ENCODE results near the gene REX1BD.

The REX1BD gene

GRCh38 chr19:18626906-18627305 is 38.3 kb downstream of the REX1BD start:
- Histone ChIP-seq H3K36me3 (ENCODE audit: insufficient read depth, low read length) (no peaks in the 10 kb centered on the region), H3F3A (ENCODE audit: low read depth) (no peaks in the 10 kb centered on the region), H3K4me3 (ENCODE audit: low read length, poor library complexity, severe bottlenecking) (no peak overlapping the region), H3K79me2 (ENCODE audit: insufficient read depth, low read length) (no peaks in the 10 kb centered on the region), H3K4me1 (ENCODE audit: insufficient read depth, low read length, poor library complexity, severe bottlenecking) (no peaks in the 10 kb centered on the region), H3K9ac (ENCODE audit: low read depth, low read length, poor library complexity, severe bottlenecking) (no peak overlapping the region), H3K9me3 (ENCODE audit: insufficient read depth, low read depth, low read length) (no peaks in the 10 kb centered on the region), H3K27me3 (ENCODE audit: insufficient read depth, low read length, poor library complexity, severe bottlenecking) (no peaks in the 10 kb centered on the region), H4K20me1 (ENCODE audit: insufficient read depth, low read length, poor library complexity, severe bottlenecking) (no peaks in the 10 kb centered on the region), H2AFZ (ENCODE audit: low read length) (no peak overlapping the region), H3K9me2 (replicated peaks; ENCODE audit: low read depth, low read length) (no peaks in the 10 kb centered on the region), H3K4me2 (ENCODE audit: low read depth, low read length, poor library complexity, severe bottlenecking) (no peak overlapping the region)
- TF ChIP-seq CTCF (conservative IDR thresholded peaks at IDR 0.05; ENCODE audit: low read length) (no peak), EZH2phosphoT487 (IDR thresholded peaks at IDR 0.05; ENCODE audit: borderline replicate concordance) (no peak)

DNA sequence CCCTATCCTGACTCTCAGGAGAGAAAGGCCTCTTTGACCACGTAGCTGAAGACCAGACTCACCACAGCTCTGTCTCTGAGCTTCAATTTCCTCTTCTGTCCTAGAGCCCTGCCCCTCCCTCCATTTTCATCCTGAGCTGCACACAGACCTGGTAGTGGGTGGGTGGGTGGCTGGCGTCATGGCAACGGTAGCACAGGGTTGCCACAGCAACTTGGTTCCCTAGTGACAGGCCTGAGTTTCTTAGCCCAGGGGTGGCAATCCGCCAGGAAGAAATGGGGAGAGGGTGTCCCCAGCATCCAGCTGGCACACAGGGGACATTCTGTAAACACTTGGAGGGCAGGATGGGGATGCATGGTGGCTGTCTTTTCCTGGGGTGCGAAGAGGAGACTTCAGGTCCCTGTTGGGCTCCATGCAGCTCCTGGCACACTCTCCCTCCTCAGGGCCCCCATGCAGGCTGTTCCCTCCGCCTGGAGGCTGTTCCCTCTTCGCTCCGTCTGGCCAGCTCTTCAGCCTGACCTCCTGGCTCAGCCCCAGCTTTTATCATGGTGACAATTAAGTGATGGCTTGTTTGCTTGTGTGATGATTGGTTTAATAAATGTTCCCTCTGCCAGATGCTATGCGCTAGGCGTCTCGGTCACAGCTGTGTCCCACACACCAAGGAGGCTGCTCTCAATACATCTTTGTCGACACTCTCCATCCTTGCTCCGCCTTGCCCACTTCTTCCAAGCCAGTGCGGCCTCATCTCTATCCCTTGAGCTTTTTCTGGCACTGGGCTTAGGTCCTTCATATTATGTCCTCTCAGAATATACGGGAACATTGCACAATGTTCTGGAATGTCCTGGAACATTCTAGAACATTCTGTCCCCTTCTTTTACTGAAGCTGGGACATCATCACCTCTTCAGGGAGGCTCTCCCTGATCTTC is 40.8 kb downstream of the REX1BD start:
- no peak overlapping the region for H3K4me2 ChIP-seq (ENCODE audit: low read depth, low read length, poor library complexity, severe bottlenecking)
- H3K4me3 ChIP-seq (ENCODE audit: low read length, poor library complexity, severe bottlenecking): no peak overlapping the region
- no peaks in the 10 kb centered on the region for H3K9me2 ChIP-seq (replicated peaks; ENCODE audit: low read depth, low read length)
- H3F3A ChIP-seq (ENCODE audit: low read depth): no peaks in the 10 kb centered on the region
- no peaks in the 10 kb centered on the region for H3K79me2 ChIP-seq (ENCODE audit: insufficient read depth, low read length)
- H4K20me1 ChIP-seq (ENCODE audit: insufficient read depth, low read length, poor library complexity, severe bottlenecking): no peaks in the 10 kb centered on the region
- no peaks in the 10 kb centered on the region for H3K4me1 ChIP-seq (ENCODE audit: insufficient read depth, low read length, poor library complexity, severe bottlenecking)
- H2AFZ ChIP-seq (ENCODE audit: low read length): no peak overlapping the region
- TF ChIP-seq CTCF (conservative IDR thresholded peaks at IDR 0.05; ENCODE audit: low read length): no peak
- TF ChIP-seq EZH2phosphoT487 (IDR thresholded peaks at IDR 0.05; ENCODE audit: borderline replicate concordance): no peak
- H3K9ac ChIP-seq (ENCODE audit: low read depth, low read length, poor library complexity, severe bottlenecking): no peak overlapping the region
- H3K36me3 ChIP-seq (ENCODE audit: insufficient read depth, low read length): no peaks in the 10 kb centered on the region
- H3K9me3 ChIP-seq (ENCODE audit: insufficient read depth, low read depth, low read length): no peaks in the 10 kb centered on the region
- no peaks in the 10 kb centered on the region for H3K27me3 ChIP-seq (ENCODE audit: insufficient read depth, low read length, poor library complexity, severe bottlenecking)

DNA sequence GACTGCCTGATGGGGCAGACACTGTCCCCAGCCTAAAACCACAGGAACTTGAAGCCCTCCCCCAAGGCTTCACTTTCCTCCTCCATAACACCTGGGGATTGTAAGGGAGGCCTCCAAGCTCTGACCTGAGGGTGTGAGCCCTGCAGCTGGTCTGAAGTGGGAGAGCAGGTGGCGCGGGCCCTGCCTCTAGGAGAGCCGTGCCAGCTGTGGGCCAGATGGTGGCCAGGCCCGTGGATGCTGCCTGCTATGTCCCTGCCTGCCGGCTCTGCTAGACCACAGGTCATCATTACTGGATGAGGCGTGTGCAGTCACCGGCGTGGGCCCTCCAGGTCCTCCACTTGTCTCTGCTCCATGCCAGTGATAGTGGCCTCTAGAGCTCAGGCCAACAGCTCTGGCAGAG is 44.7 kb downstream of the REX1BD start:
- Histone ChIP-seq H3F3A (ENCODE audit: low read depth) (no peaks in the 10 kb centered on the region), H3K9ac (ENCODE audit: low read depth, low read length, poor library complexity, severe bottlenecking) (no peak overlapping the region), H3K9me2 (replicated peaks; ENCODE audit: low read depth, low read length) (no peaks in the 10 kb centered on the region), H3K27me3 (ENCODE audit: insufficient read depth, low read length, poor library complexity, severe bottlenecking) (no peaks in the 10 kb centered on the region), H4K20me1 (ENCODE audit: insufficient read depth, low read length, poor library complexity, severe bottlenecking) (peaks cover 5% of the 10 kb centered on the region), H3K4me2 (ENCODE audit: low read depth, low read length, poor library complexity, severe bottlenecking) (no peak overlapping the region), H3K4me3 (ENCODE audit: low read length, poor library complexity, severe bottlenecking) (no peak overlapping the region), H2AFZ (ENCODE audit: low read length) (no peak overlapping the region), H3K4me1 (ENCODE audit: insufficient read depth, low read length, poor library complexity, severe bottlenecking) (peaks cover 7% of the 10 kb centered on the region), H3K9me3 (ENCODE audit: insufficient read depth, low read depth, low read length) (no peaks in the 10 kb centered on the region), H3K79me2 (ENCODE audit: insufficient read depth, low read length) (peaks cover 14% of the 10 kb centered on the region; the same call in 1 of the 2 replicates), H3K36me3 (ENCODE audit: insufficient read depth, low read length) (no peaks in the 10 kb centered on the region)
- TF ChIP-seq EZH2phosphoT487 (IDR thresholded peaks at IDR 0.05; ENCODE audit: borderline replicate concordance): no peak
- no peak for TF ChIP-seq CTCF (conservative IDR thresholded peaks at IDR 0.05; ENCODE audit: low read length)
